Naive B cell (primary cell): ENCODE data around the gene LRRC72. TPM values are rescaled to one million over a fixed set of nuclear protein-coding genes. Genes with fewer than 3 reads are reported as not detected.
"Not testable (repeated sequence)": the region's sequence is repeated elsewhere in the genome, so short reads cannot be mapped to it uniquely, and the experiment has no call there.

Source experiments
- ATAC-seq, 2 donors: fragments of 150-1000 bp; cut with Tn5 transposase; 2 replicates each; pipeline ENCODE4 v1.10.0; 2021; ENCODE audit warnings: low read depth in 2 of 2, mild to moderate bottlenecking in 2 of 2, moderate library complexity in 2 of 2
- DNase-seq: peaks from one replicate; pipeline ENCODE4 v3.0.0; 2022
- H3K27ac Mint-ChIP-seq, 6 donors: one replicate each; pipeline ENCODE4 v1.8.0; 2020 to 2022; ENCODE audit warnings: mild to moderate bottlenecking in 6 of 6, mixed read lengths in 6 of 6, moderate library complexity in 5 of 6, inconsistent platforms in 2 of 6
- H3K27me3 Mint-ChIP-seq, 3 donors: one replicate each; pipeline ENCODE4 v1.8.0; 2021 to 2022; ENCODE audit warnings: mixed read lengths in 3 of 3, mild to moderate bottlenecking in 1 of 3
- H3K36me3 Mint-ChIP-seq, 2 donors: one replicate each; pipeline ENCODE4 v1.8.0; 2020 to 2022; ENCODE audit warnings: mixed read lengths in 2 of 2, inconsistent platforms in 1 of 2, mild to moderate bottlenecking in 1 of 2
- H3K4me1 Mint-ChIP-seq, 3 donors: one replicate each; pipeline ENCODE4 v1.8.0; 2020 to 2022; ENCODE audit warnings: mixed read lengths in 3 of 3, inconsistent platforms in 1 of 3, mild to moderate bottlenecking in 1 of 3, moderate library complexity in 1 of 3
- H3K4me3 Mint-ChIP-seq, 8 donors: one replicate each; pipeline ENCODE4 v1.8.0; 2020 to 2022; ENCODE audit warnings: mild to moderate bottlenecking in 8 of 8, mixed read lengths in 8 of 8, moderate library complexity in 8 of 8, inconsistent platforms in 2 of 8
- H3K9me3 Mint-ChIP-seq, 7 donors: one replicate each; pipeline ENCODE4 v1.8.0; 2020 to 2022; ENCODE audit warnings: mixed read lengths in 7 of 7, mild to moderate bottlenecking in 5 of 7, inconsistent platforms in 2 of 7, moderate library complexity in 1 of 7
- polyA plus RNA-seq, 6 donors: library from polyadenylated mRNA; unstranded; fragments of 300-500 nt; fragmentation: Illumina TruSeq; gene quantifications; one replicate each; pipeline ENCODE4 v1.2.3, GENCODE V29; 2021; ENCODE audit warnings: low read depth in 6 of 6

Gene LRRC72
- polyA plus RNA-seq, 6 donors from 2014 or later = not detected

DNA sequence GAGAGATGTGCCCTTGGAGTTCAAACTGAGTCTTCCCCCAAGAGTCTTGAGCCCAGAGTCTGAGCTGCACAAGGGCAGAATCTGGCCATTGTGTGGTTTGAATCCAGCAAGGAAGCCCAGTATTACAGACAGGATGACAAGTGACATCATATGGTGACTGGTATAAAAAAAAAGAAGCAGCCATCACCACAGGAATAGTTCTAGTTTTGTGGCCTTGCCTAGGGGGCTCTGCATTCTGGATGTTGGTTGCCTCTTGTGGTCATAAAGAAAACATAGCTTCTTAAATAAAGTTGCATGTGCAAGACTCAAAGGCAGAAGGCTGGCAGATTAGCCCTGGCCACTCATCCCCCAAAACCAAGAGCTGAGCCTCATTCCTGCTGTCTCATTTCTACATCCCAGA is 16.8 kb upstream of the LRRC72 start:
- peaks cover 0 to 16% (median 4%) of the 10 kb centered on the region in 3 donors for H3K27me3 Mint-ChIP-seq
- H3K9me3 Mint-ChIP-seq = peaks cover 0 to 5% (median 0%) of the 10 kb centered on the region in 7 donors
- no peak overlapping the region for H3K27ac Mint-ChIP-seq
- ATAC-seq (no peak), DNase-seq (no peak)
- no peak overlapping the region for H3K4me3 Mint-ChIP-seq
- no peaks in the 10 kb centered on the region for H3K4me1 Mint-ChIP-seq
- no peaks in the 10 kb centered on the region for H3K36me3 Mint-ChIP-seq

- ATAC-seq (no peak), DNase-seq (no peak)
- Mint-ChIP-seq H3K9me3 (peaks cover 0 to 11% (median 0%) of the 10 kb centered on the region in 7 donors), H3K27me3 (peaks cover 0 to 16% (median 4%) of the 10 kb centered on the region in 3 donors), H3K36me3 (no peaks in the 10 kb centered on the region), H3K4me1 (no peaks in the 10 kb centered on the region), H3K4me3 (peak overlapping the region in 1 of 8 donors; percentile 36), H3K27ac (no peak overlapping the region)
These were observed 15.3 kb upstream of the LRRC72 start for GRCh38 chr7:16511314-16511713.

DNA sequence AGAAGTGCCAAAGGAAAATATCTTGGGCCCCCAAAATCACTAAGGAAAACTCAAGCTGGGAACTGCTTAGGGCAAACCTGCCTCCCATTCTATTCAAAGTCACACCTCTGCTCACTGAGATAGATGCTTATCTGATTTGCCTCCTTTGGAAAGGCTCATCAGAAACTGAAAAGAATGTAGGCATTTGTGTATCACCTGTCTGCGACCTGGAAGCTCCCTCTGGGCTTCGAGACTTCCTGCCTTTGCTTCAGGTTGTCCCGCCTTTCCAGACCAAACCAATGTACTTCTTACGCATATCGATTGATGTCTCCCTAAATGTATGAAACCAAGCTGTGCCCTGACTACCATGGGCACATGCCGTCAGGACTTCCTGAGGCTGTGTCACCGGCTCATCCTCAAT is 14.5 kb upstream of the LRRC72 start:
- no peak for ATAC-seq
- Mint-ChIP-seq H3K9me3 (peaks cover 0 to 15% (median 2%) of the 10 kb centered on the region in 7 donors), H3K27ac (no peak overlapping the region)

GRCh38 chr7:16514271-16514670 is 12.4 kb upstream of the LRRC72 start:
- peaks cover 0 to 15% (median 0%) of the 10 kb centered on the region in 7 donors for H3K9me3 Mint-ChIP-seq
- ATAC-seq (no peak), DNase-seq (no peak)
- H3K4me1 Mint-ChIP-seq = no peaks in the 10 kb centered on the region
- H3K27ac Mint-ChIP-seq = no peak overlapping the region
- H3K36me3 Mint-ChIP-seq = no peaks in the 10 kb centered on the region
- H3K27me3 Mint-ChIP-seq = peaks cover 0 to 8% (median 0%) of the 10 kb centered on the region in 3 donors
- H3K4me3 Mint-ChIP-seq = no peak overlapping the region

More for the DNA sequence above, 14.5 kb upstream of the LRRC72 start:
- Mint-ChIP-seq H3K27me3 (peaks cover 0 to 16% (median 4%) of the 10 kb centered on the region in 3 donors), H3K4me3 (no peak overlapping the region), H3K36me3 (no peaks in the 10 kb centered on the region), H3K4me1 (no peaks in the 10 kb centered on the region)
- DNase-seq = no peak

DNA sequence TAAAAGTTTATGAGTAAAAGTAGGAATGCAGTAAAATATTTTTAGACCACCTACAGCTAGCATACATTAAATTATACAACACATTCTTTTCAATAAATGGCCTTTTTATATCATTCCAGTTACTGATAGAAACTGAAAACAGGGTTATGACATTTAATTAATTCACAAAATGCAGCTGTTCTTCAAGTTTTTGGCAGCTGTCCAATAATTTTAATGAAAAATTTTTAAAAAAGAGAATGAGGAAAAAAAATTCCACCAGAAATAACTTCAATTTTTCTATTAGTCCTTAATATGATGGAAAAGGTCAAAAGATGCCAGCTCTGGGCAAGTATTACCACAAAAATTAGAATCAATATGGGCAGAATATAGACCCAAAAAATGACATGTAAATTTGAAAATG is 11.9 kb upstream of the LRRC72 start:
- Mint-ChIP-seq H3K27ac (no peak overlapping the region), H3K27me3 (peaks cover 0 to 8% (median 0%) of the 10 kb centered on the region in 3 donors), H3K36me3 (no peaks in the 10 kb centered on the region), H3K9me3 (peaks cover 0 to 16% (median 0%) of the 10 kb centered on the region in 7 donors), H3K4me3 (no peak overlapping the region), H3K4me1 (no peaks in the 10 kb centered on the region)
- ATAC-seq (no peak), DNase-seq (no peak)

- Mint-ChIP-seq H3K4me3 (no peak overlapping the region), H3K27me3 (peaks cover 0 to 6% (median 1%) of the 10 kb centered on the region in 3 donors), H3K9me3 (peaks cover 0 to 20% (median 2%) of the 10 kb centered on the region in 7 donors), H3K27ac (no peak overlapping the region), H3K36me3 (no peaks in the 10 kb centered on the region), H3K4me1 (no peaks in the 10 kb centered on the region)
- DNase-seq (no peak), ATAC-seq (no peak)
These were observed 10.6 kb upstream of the LRRC72 start for GRCh38 chr7:16515785-16516685.

GRCh38 chr7:16519985-16520384 is 6.6 kb upstream of the LRRC72 start:
- not testable (repeated sequence) for ATAC-seq, DNase-seq, H3K36me3 Mint-ChIP-seq, H3K27me3 Mint-ChIP-seq, H3K4me1 Mint-ChIP-seq, H3K4me3 Mint-ChIP-seq
- Mint-ChIP-seq H3K27ac (peak overlapping the region in 1 of 6 donors; percentile 44), H3K9me3 (peaks cover 0 to 20% (median 2%) of the 10 kb centered on the region in 7 donors)

GRCh38 chr7:16524332-16524731 is 2.3 kb upstream of the LRRC72 start:
- Mint-ChIP-seq H3K27me3 (peaks cover 0 to 11% (median 9%) of the 10 kb centered on the region in 3 donors), H3K9me3 (peaks cover 0 to 5% (median 2%) of the 10 kb centered on the region in 7 donors), H3K4me1 (no peaks in the 10 kb centered on the region), H3K4me3 (no peak overlapping the region), H3K27ac (no peak overlapping the region), H3K36me3 (no peaks in the 10 kb centered on the region)
- DNase-seq = no peak
- ATAC-seq = no peak

GRCh38 chr7:16528520-16528919 is 1.9 kb downstream of the LRRC72 start:
- Mint-ChIP-seq H3K27ac (peak overlapping the region in 1 of 6 donors; percentile 24), H3K4me1 (no peaks in the 10 kb centered on the region), H3K36me3 (no peaks in the 10 kb centered on the region), H3K9me3 (no peaks in the 10 kb centered on the region), H3K27me3 (peaks cover 0 to 4% (median 0%) of the 10 kb centered on the region in 3 donors), H3K4me3 (no peak overlapping the region)
- DNase-seq (no peak), ATAC-seq (no peak)

DNA sequence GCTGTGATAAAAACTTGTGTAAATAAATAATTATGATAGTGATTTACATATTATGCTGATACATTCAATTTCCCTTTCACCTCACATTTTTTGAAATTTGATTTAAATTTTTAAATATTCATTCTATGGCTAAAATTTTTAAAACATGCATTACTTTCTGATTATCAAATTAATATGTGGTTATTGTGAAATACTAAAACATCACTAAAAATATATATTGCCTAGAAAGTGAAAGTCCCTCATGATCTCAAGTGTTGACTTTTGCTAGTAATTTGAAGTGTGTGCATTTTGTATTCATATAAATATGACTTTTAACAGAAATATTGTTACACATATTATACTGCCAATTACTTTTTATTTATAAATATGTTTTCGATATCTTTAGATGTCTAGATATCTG is 3.1 kb downstream of the LRRC72 start:
- no peak overlapping the region for H3K27ac Mint-ChIP-seq
- no peaks in the 10 kb centered on the region for H3K36me3 Mint-ChIP-seq
- no peak for DNase-seq
- no peaks in the 10 kb centered on the region for H3K4me1 Mint-ChIP-seq
- peaks cover 0 to 4% (median 0%) of the 10 kb centered on the region in 3 donors for H3K27me3 Mint-ChIP-seq
- no peak overlapping the region for H3K4me3 Mint-ChIP-seq
- ATAC-seq = no peak
- no peaks in the 10 kb centered on the region for H3K9me3 Mint-ChIP-seq

- no peak for DNase-seq
- Mint-ChIP-seq H3K9me3 (no peaks in the 10 kb centered on the region), H3K27me3 (no peaks in the 10 kb centered on the region), H3K27ac (no peak overlapping the region), H3K36me3 (no peaks in the 10 kb centered on the region), H3K4me3 (no peak overlapping the region), H3K4me1 (no peaks in the 10 kb centered on the region)
- no peak for ATAC-seq
These were observed 5.1 kb downstream of the LRRC72 start for GRCh38 chr7:16531707-16532106.

DNA sequence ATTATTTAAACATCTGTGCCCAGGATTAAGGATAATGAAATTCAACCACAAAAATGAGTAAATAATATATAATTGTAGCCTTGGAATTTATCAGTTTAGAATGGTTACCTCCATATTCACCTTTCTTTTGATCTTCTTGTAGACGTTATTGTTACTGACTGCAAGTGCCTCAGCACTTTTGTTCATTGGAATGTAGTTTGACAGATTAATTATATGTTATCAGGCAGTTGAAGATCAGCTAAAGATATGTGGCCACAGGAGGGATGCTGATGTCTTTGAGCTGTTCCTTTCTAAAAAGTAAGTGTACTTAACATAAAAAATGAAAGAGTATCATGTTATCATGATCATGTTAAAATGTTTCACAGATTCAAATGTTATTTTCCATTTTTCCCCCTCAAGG is 5.6 kb downstream of the LRRC72 start:
- Mint-ChIP-seq H3K27me3 (no peaks in the 10 kb centered on the region), H3K4me1 (no peaks in the 10 kb centered on the region)
- no peak for DNase-seq

GRCh38 chr7:16535500-16535899 is 8.9 kb downstream of the LRRC72 start:
- H3K4me3 Mint-ChIP-seq = no peak overlapping the region
- H3K36me3 Mint-ChIP-seq = peaks cover 0 to 7% of the 10 kb centered on the region in 2 donors
- no peak for ATAC-seq
- no peak overlapping the region for H3K27ac Mint-ChIP-seq
- peaks cover 0 to 2% (median 0%) of the 10 kb centered on the region in 3 donors for H3K4me1 Mint-ChIP-seq
- peaks cover 3 to 19% (median 10%) of the 10 kb centered on the region in 7 donors for H3K9me3 Mint-ChIP-seq
- DNase-seq = no peak
- no peaks in the 10 kb centered on the region for H3K27me3 Mint-ChIP-seq

More for the DNA sequence above, 5.6 kb downstream of the LRRC72 start:
- Mint-ChIP-seq H3K27ac (no peak overlapping the region), H3K4me3 (no peak overlapping the region), H3K9me3 (no peaks in the 10 kb centered on the region), H3K36me3 (no peaks in the 10 kb centered on the region)
- no peak for ATAC-seq

DNA sequence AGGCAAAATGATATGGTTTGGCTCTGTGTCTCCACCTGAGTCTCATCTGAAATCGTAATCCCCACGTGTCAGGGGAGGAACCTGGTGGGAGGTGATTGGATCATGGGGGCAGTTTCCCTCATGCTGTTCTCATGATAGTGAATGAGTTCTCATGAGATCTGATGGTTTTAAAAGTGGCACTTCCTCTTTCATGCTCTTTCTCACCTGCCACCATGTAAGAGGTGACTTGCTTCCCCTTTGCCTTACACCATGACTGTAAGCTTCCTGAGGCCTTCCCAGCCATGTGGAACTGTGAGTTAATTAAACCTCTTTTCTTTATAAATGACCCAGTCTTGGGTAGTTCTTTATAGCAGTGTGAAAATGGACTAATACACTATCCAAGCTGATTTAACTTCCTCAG is 13.9 kb downstream of the LRRC72 start:
- peak; percentile 47 to 51 for ATAC-seq
- not testable (repeated sequence) for H3K4me3 Mint-ChIP-seq, H3K27ac Mint-ChIP-seq, DNase-seq, H3K36me3 Mint-ChIP-seq, H3K27me3 Mint-ChIP-seq, H3K4me1 Mint-ChIP-seq
- H3K9me3 Mint-ChIP-seq = peaks cover 4 to 33% (median 18%) of the 10 kb centered on the region in 7 donors
